Measurements from ENCODE around the gene NXNL2. TPM values are rescaled to one million over a fixed set of nuclear protein-coding genes. Genes with fewer than 3 reads are reported as not detected.
A peak's percentile ranks its signal among the peaks of the same experiment; 100 is the strongest.

The NXNL2 gene
- under 1 TPM in 5 of 6 donors, not detected in 1; 0.19 to 0.84 (median 0.29) TPM for total RNA-seq
- polyA plus RNA-seq: 1 to 10 TPM in 1 of 2 donors, under 1 TPM in 1; 0.99 to 1.5 TPM

GRCh38 chr9:88534456-88535225 is at the start of gene NXNL2:
Gene NXNL2, plus strand, starts transcription at chr9:88535178. Its CDS starts 257 bp downstream, at chr9:88535435.
- DNase-seq (peak; percentile 48 to 86 (median 80)), ATAC-seq (peak; percentile 73 to 88 (median 83)), FAIRE-seq (no peak)
- peak within 1 kb of the TSS; percentile 48 to 77 (median 64) for H3K27ac ChIP-seq
- H3K4me3 ChIP-seq: peak within 1 kb of the TSS; percentile 26 to 54 (median 38)
- peaks cover 0 to 9% (median 6%) of the 10 kb centered on the region in 3 donors for H3K4me1 ChIP-seq
- no peaks in the 10 kb centered on the region for H3K36me3 ChIP-seq
- WGBS, 2 donors: 2 to 3% methylated on average over 42 to 62 of the region's 62 CpGs
- intact Hi-C loops (cut with DNase I): no loop called here
- no peaks in the 10 kb centered on the region for H3K9me3 ChIP-seq
- TF ChIP-seq CTCF (IDR thresholded peaks at IDR 0.05): no peak
- no peaks in the 10 kb centered on the region for H3K27me3 ChIP-seq

- DNase-seq (no peak), ATAC-seq (no peak), FAIRE-seq (no peak)
- WGBS, 2 donors: 95 to 98% methylated on average over 4 of the region's 4 CpGs
- no peaks in the 10 kb centered on the region for H3K27me3 ChIP-seq
- no peaks in the 10 kb centered on the region for H3K9me3 ChIP-seq
- intact Hi-C loops (cut with DNase I): no loop called here
- no peaks in the 10 kb centered on the region for H3K36me3 ChIP-seq
- no peaks in the 10 kb centered on the region for H3K4me1 ChIP-seq
- H3K4me3 ChIP-seq: no peak overlapping the region
- no peak for TF ChIP-seq CTCF (IDR thresholded peaks at IDR 0.05)
- H3K27ac ChIP-seq: no peak overlapping the region
These were observed 46.8 kb upstream of the NXNL2 start for GRCh38 chr9:88488166-88488565.

GRCh38 chr9:88494983-88495721 is 39.8 kb upstream of the NXNL2 start:
- no peak for FAIRE-seq

GRCh38 chr9:88497224-88497623 is 37.8 kb upstream of the NXNL2 start:
- ATAC-seq: no peak
- H3K9me3 ChIP-seq: no peaks in the 10 kb centered on the region
- H3K4me1 ChIP-seq: no peaks in the 10 kb centered on the region
- 93 to 98% methylated on average over 2 of the region's 2 CpGs for WGBS, 2 donors
- TF ChIP-seq CTCF (IDR thresholded peaks at IDR 0.05): no peak
- no peaks in the 10 kb centered on the region for H3K36me3 ChIP-seq
- H3K27ac ChIP-seq: no peak overlapping the region
- FAIRE-seq: no peak
- DNase-seq: no peak
- H3K4me3 ChIP-seq: no peak overlapping the region
- intact Hi-C loops (cut with DNase I): no loop called here
- no peaks in the 10 kb centered on the region for H3K27me3 ChIP-seq

More at GRCh38 chr9:88494983-88495721, 39.8 kb upstream of the NXNL2 start:
- no peak for DNase-seq
- H3K36me3 ChIP-seq: no peaks in the 10 kb centered on the region
- intact Hi-C loops (cut with DNase I): no loop called here
- TF ChIP-seq CTCF (IDR thresholded peaks at IDR 0.05): no peak
- no peaks in the 10 kb centered on the region for H3K9me3 ChIP-seq
- no peaks in the 10 kb centered on the region for H3K27me3 ChIP-seq
- 92 to 93% methylated on average over 17 of the region's 17 CpGs for WGBS, 2 donors
- no peaks in the 10 kb centered on the region for H3K4me1 ChIP-seq
- ATAC-seq: no peak
- no peak overlapping the region for H3K27ac ChIP-seq
- H3K4me3 ChIP-seq: no peak overlapping the region
